ENCODE data around the gene CYP4V2. TPM values are rescaled to one million over a fixed set of nuclear protein-coding genes. Genes with fewer than 3 reads are reported as not detected.

Gene CYP4V2
- total RNA-seq, 1 donor from 2014 or later, result 14.1 TPM

DNA sequence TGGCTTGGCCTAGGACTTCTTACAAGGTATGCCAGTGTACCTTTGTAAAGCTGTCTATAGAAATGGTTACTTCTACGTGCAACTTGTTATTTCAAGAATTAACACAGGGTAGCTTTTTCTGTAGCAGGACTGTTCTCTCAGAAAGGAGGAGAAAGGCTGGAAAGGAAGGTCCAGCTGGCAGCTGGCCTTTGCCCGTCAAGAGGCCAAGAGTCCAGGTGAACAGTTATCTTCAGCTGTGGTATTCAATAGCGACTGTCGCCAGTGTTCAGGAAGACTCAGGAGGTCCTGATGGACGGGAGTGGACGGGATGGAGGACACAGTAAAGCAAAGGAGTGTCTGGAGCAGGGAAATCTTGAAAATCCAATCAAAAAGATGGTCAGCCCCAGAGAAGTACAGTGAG is 4.7 kb downstream of the CYP4V2 start:
- H3K9me3 Mint-ChIP-seq (ENCODE audit: unreplicated experiment), result no peaks in the 10 kb centered on the region
- no peak for DNase-seq (ENCODE audit: extremely low spot score, unreplicated experiment)
- peaks cover 12% of the 10 kb centered on the region for H3K4me1 Mint-ChIP-seq (ENCODE audit: unreplicated experiment)
- H3K4me3 Mint-ChIP-seq (ENCODE audit: unreplicated experiment), result no peak overlapping the region
- peaks cover 21% of the 10 kb centered on the region for H3K36me3 Mint-ChIP-seq (ENCODE audit: unreplicated experiment)
- TF ChIP-seq, protein P1, sequence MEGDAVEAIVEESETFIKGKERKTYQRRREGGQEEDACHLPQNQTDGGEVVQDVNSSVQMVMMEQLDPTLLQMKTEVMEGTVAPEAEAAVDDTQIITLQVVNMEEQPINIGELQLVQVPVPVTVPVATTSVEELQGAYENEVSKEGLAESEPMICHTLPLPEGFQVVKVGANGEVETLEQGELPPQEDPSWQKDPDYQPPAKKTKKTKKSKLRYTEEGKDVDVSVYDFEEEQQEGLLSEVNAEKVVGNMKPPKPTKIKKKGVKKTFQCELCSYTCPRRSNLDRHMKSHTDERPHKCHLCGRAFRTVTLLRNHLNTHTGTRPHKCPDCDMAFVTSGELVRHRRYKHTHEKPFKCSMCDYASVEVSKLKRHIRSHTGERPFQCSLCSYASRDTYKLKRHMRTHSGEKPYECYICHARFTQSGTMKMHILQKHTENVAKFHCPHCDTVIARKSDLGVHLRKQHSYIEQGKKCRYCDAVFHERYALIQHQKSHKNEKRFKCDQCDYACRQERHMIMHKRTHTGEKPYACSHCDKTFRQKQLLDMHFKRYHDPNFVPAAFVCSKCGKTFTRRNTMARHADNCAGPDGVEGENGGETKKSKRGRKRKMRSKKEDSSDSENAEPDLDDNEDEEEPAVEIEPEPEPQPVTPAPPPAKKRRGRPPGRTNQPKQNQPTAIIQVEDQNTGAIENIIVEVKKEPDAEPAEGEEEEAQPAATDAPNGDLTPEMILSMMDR (IDR thresholded peaks at IDR 0.05), result no peak
- no peaks in the 10 kb centered on the region for H3K27me3 Mint-ChIP-seq (ENCODE audit: unreplicated experiment)
- H3K27ac Mint-ChIP-seq (ENCODE audit: unreplicated experiment), result no peak overlapping the region

DNA sequence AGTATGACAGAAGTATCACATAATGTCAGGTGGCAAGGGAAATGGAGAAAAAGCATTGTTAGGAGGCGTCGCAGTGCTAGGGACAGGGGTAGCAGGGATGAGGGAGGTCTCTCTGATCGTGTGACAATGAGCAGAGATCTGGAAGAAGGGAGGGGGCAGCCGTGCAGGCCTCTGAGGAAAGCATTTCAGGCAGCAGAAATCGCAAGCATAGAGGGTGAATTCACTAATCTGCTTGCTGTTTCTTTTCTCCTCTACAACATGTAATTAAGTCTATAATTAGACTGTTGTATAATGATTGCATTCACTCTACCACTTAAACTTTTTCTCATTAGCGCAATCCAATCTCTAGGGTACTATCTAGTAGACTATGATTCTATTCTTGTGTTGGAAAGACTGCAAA is 9.1 kb downstream of the CYP4V2 start:
- TF ChIP-seq, protein P1 (IDR thresholded peaks at IDR 0.05), result no peak
- Mint-ChIP-seq H3K4me3 (ENCODE audit: unreplicated experiment) (no peak overlapping the region), H3K36me3 (ENCODE audit: unreplicated experiment) (peaks cover 20% of the 10 kb centered on the region), H3K4me1 (ENCODE audit: unreplicated experiment) (no peaks in the 10 kb centered on the region), H3K27ac (ENCODE audit: unreplicated experiment) (no peak overlapping the region), H3K27me3 (ENCODE audit: unreplicated experiment) (no peaks in the 10 kb centered on the region), H3K9me3 (ENCODE audit: unreplicated experiment) (no peaks in the 10 kb centered on the region)
- no peak for DNase-seq (ENCODE audit: extremely low spot score, unreplicated experiment)

DNA sequence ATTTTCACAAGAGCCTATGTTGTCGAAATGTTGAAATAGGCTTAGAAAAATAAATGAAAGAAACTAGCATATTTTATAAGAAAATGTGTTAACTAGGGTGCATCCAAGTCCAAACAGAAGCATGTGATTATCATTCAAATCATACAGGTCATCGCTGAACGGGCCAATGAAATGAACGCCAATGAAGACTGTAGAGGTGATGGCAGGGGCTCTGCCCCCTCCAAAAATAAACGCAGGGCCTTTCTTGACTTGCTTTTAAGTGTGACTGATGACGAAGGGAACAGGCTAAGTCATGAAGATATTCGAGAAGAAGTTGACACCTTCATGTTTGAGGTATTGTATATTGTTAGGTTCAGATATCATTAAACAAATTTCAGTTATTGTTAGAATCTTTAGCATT is 9.6 kb downstream of the CYP4V2 start:
- Mint-ChIP-seq H3K9me3 (ENCODE audit: unreplicated experiment) (no peaks in the 10 kb centered on the region), H3K4me3 (ENCODE audit: unreplicated experiment) (no peak overlapping the region), H3K4me1 (ENCODE audit: unreplicated experiment) (no peaks in the 10 kb centered on the region), H3K27ac (ENCODE audit: unreplicated experiment) (no peak overlapping the region), H3K36me3 (ENCODE audit: unreplicated experiment) (peaks cover 15% of the 10 kb centered on the region), H3K27me3 (ENCODE audit: unreplicated experiment) (no peaks in the 10 kb centered on the region)
- TF ChIP-seq, protein P1 (IDR thresholded peaks at IDR 0.05), result no peak
- no peak for DNase-seq (ENCODE audit: extremely low spot score, unreplicated experiment)

DNA sequence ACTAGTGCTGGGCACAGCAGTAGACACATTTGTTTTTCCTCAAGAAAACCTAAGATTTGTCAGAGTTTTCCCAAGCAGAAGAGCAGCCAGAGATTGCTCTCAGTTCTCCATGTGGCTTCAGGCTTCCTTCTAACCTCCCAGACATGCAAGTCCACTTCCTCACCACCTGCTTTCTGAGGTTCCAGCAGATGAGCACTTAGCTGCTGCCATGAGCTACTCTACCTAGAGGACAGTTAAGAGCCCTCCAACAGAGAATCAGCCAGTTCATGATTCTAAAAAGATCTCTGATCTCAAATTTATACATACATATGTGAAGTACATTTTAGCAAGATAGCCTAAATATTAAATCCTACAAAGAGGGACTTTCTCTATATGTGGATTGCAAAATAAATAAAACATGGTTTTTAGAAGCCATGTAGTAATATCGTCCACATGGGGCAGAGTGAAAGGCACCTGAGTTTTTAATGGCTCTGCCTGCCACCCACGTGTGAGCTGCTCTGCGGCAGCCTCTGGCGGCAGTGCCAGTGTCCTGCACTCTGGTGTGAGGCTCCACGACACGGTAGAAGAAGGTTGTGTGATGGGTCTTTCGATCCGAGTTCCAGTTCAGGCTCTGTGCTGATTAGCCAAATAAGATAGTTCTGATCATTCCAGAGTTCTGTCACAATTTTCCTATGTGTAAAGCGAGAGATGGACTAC is 10.3 kb downstream of the CYP4V2 start:
- no peak for DNase-seq (ENCODE audit: extremely low spot score, unreplicated experiment)
- H3K4me1 Mint-ChIP-seq (ENCODE audit: unreplicated experiment), result no peaks in the 10 kb centered on the region
- peaks cover 9% of the 10 kb centered on the region for H3K36me3 Mint-ChIP-seq (ENCODE audit: unreplicated experiment)
- no peak overlapping the region for H3K27ac Mint-ChIP-seq (ENCODE audit: unreplicated experiment)
- H3K4me3 Mint-ChIP-seq (ENCODE audit: unreplicated experiment), result no peak overlapping the region
- H3K9me3 Mint-ChIP-seq (ENCODE audit: unreplicated experiment), result no peaks in the 10 kb centered on the region
- TF ChIP-seq, protein P1 (IDR thresholded peaks at IDR 0.05), result peak; percentile 49
- H3K27me3 Mint-ChIP-seq (ENCODE audit: unreplicated experiment), result no peaks in the 10 kb centered on the region

DNA sequence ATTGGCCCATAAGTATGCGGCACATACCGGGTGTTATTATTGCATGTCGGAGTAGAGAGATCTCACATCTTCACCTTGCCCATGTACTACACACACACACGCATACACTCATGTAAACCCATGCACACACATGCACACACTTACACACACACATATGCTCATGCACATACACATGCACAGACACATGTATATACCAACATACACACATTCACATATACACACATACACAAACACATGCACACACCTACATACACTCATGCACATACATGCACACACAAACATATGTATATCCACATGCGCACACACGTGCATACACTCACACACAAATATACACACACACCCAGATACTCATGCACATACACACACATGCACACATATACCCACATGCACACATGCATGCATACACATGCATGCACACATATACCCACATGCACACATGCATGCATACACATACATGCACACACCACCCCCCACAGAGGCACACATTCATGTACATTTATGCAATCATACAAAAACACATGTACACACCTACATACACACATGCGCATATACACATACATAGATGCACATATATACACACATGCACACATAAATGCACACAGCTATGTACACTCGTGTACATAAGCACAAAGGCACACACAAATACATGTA is 11.2 kb downstream of the CYP4V2 start:
- no peak overlapping the region for H3K4me3 Mint-ChIP-seq (ENCODE audit: unreplicated experiment)
- TF ChIP-seq, protein P1 (IDR thresholded peaks at IDR 0.05), result no peak
- DNase-seq (ENCODE audit: extremely low spot score, unreplicated experiment), result no peak
- H3K27ac Mint-ChIP-seq (ENCODE audit: unreplicated experiment), result no peak overlapping the region
- H3K27me3 Mint-ChIP-seq (ENCODE audit: unreplicated experiment), result no peaks in the 10 kb centered on the region
- H3K9me3 Mint-ChIP-seq (ENCODE audit: unreplicated experiment), result no peaks in the 10 kb centered on the region
- H3K4me1 Mint-ChIP-seq (ENCODE audit: unreplicated experiment), result no peaks in the 10 kb centered on the region
- no peaks in the 10 kb centered on the region for H3K36me3 Mint-ChIP-seq (ENCODE audit: unreplicated experiment)

All from osteocyte (in vitro differentiated cells).